ENCODE data around the gene TINCR. TPM values are rescaled to one million over a fixed set of nuclear protein-coding genes. Genes with fewer than 3 reads are reported as not detected.

The TINCR gene
- total RNA-seq, 1 experiment from 2014 or later: 2.3 TPM

DNA sequence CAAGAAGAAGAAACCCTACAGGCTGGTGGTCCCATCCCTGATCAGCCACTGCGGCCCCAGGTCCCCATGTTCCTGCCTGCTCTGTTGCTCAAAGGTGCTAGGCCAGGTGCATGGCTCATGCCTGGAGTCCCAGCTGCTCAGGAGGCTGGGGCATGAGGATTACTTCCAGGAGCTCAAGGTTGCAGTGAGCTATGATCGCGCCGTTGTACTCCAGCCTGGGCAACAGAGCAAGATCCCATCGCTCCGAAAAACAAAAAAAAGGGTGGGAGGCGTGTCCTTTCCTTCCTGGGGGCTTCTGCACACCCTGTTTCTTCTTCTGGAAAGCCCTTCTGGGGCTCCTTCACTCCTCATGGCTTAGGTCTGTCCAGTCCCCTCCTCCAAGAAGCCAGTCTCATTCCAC, 11.9 kb upstream of the TINCR start:
- no peak for ATAC-seq
- H3K36me3 ChIP-seq (ENCODE audit: control insufficient read depth, insufficient read depth, low read length): no peaks in the 10 kb centered on the region
- ChIA-PET POLR2A (no interaction called here), CTCF (no interaction called here)
- H3K27ac ChIP-seq (ENCODE audit: low read length): no peak overlapping the region
- TF ChIP-seq TCF7L2 (IDR thresholded peaks at IDR 0.05; ENCODE audit: low read depth, low read length): no peak
- TF ChIP-seq, protein P1, sequence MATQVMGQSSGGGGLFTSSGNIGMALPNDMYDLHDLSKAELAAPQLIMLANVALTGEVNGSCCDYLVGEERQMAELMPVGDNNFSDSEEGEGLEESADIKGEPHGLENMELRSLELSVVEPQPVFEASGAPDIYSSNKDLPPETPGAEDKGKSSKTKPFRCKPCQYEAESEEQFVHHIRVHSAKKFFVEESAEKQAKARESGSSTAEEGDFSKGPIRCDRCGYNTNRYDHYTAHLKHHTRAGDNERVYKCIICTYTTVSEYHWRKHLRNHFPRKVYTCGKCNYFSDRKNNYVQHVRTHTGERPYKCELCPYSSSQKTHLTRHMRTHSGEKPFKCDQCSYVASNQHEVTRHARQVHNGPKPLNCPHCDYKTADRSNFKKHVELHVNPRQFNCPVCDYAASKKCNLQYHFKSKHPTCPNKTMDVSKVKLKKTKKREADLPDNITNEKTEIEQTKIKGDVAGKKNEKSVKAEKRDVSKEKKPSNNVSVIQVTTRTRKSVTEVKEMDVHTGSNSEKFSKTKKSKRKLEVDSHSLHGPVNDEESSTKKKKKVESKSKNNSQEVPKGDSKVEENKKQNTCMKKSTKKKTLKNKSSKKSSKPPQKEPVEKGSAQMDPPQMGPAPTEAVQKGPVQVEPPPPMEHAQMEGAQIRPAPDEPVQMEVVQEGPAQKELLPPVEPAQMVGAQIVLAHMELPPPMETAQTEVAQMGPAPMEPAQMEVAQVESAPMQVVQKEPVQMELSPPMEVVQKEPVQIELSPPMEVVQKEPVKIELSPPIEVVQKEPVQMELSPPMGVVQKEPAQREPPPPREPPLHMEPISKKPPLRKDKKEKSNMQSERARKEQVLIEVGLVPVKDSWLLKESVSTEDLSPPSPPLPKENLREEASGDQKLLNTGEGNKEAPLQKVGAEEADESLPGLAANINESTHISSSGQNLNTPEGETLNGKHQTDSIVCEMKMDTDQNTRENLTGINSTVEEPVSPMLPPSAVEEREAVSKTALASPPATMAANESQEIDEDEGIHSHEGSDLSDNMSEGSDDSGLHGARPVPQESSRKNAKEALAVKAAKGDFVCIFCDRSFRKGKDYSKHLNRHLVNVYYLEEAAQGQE (IDR thresholded peaks at IDR 0.05; ENCODE audit: insufficient read depth in 1 of 2, low read depth in 2 of 2, low read length in 1 of 2): no peak
- peaks cover 5% of the 10 kb centered on the region; the same call in 1 of the 2 replicates for H3K4me1 ChIP-seq (ENCODE audit: control insufficient read depth, insufficient read depth, low read length)
- no peaks in the 10 kb centered on the region for H3K27me3 ChIP-seq (ENCODE audit: control insufficient read depth, insufficient read depth, low read length)
- in situ Hi-C loops (cut with HindIII; ENCODE audit: low pct_unique_long_range_greater_than_20kb, low sequenced_read_pairs) (no loop called here), intact Hi-C loops (cut with micrococcal nuclease; ENCODE audit: unreplicated experiment) (no loop called here)
- H3K4me3 ChIP-seq (ENCODE audit: low read depth in 2 of 2, low read length in 2 of 2): no peak overlapping the region
- no TSS peak for BruUV-seq (replicated peaks)
- no peaks in the 10 kb centered on the region for H3K9me3 ChIP-seq (ENCODE audit: control insufficient read depth, insufficient read depth, low read depth, low read length)
- DNase-seq (ENCODE audit: low read depth, low spot score): no peak

DNA sequence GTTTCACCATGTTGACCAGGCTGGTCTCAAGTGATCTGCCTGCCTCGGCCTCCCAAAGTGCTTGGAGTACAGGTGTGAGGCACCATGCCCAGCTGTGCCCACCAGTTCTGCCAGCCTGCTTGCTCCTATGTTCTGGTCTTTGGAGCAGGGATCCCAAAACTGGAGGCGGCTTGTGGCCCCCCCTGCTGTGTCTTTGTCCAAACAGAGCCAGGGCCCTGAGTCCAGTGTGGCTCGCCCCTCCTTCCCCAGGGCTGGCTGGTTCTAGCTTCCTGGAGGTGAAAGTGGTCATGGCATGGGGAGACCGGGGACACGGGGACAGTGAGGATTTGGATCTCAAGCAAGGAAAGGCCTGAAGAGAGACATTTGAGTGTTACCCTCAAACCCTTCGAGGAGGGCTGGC, 11.5 kb upstream of the TINCR start:
- Histone ChIP-seq H3K36me3 (ENCODE audit: control insufficient read depth, insufficient read depth, low read length) (no peaks in the 10 kb centered on the region), H3K4me1 (ENCODE audit: control insufficient read depth, insufficient read depth, low read length) (peaks cover 5% of the 10 kb centered on the region; the same call in 1 of the 2 replicates), H3K9me3 (ENCODE audit: control insufficient read depth, insufficient read depth, low read depth, low read length) (no peaks in the 10 kb centered on the region), H3K27ac (ENCODE audit: low read length) (no peak overlapping the region), H3K4me3 (ENCODE audit: low read depth in 2 of 2, low read length in 2 of 2) (no peak overlapping the region), H3K27me3 (ENCODE audit: control insufficient read depth, insufficient read depth, low read length) (no peaks in the 10 kb centered on the region)
- in situ Hi-C loops (cut with HindIII; ENCODE audit: low pct_unique_long_range_greater_than_20kb, low sequenced_read_pairs) (no loop called here), intact Hi-C loops (cut with micrococcal nuclease; ENCODE audit: unreplicated experiment) (no loop called here)
- DNase-seq (ENCODE audit: low read depth, low spot score) (no peak), ATAC-seq (no peak)
- CTCF ChIA-PET: interaction anchor here (0.6 kb wide), 2 partner anchors 42 to 770 kb away, joined by 3 read pairs; no protein-coding TSS in a partner anchor
- TF ChIP-seq, protein P2, sequence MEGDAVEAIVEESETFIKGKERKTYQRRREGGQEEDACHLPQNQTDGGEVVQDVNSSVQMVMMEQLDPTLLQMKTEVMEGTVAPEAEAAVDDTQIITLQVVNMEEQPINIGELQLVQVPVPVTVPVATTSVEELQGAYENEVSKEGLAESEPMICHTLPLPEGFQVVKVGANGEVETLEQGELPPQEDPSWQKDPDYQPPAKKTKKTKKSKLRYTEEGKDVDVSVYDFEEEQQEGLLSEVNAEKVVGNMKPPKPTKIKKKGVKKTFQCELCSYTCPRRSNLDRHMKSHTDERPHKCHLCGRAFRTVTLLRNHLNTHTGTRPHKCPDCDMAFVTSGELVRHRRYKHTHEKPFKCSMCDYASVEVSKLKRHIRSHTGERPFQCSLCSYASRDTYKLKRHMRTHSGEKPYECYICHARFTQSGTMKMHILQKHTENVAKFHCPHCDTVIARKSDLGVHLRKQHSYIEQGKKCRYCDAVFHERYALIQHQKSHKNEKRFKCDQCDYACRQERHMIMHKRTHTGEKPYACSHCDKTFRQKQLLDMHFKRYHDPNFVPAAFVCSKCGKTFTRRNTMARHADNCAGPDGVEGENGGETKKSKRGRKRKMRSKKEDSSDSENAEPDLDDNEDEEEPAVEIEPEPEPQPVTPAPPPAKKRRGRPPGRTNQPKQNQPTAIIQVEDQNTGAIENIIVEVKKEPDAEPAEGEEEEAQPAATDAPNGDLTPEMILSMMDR (IDR thresholded peaks at IDR 0.05): no peak
- TF ChIP-seq SIN3A (IDR thresholded peaks at IDR 0.05; ENCODE audit: borderline replicate concordance, insufficient read depth, low read depth, low read length): no peak
- TF ChIP-seq POLR2AphosphoS5 (IDR thresholded peaks at IDR 0.05; ENCODE audit: low read depth, low read length): no peak
- TF ChIP-seq TCF7L2 (IDR thresholded peaks at IDR 0.05; ENCODE audit: low read depth, low read length): no peak
- TF ChIP-seq, protein P1 (IDR thresholded peaks at IDR 0.05; ENCODE audit: insufficient read depth in 1 of 2, low read depth in 2 of 2, low read length in 1 of 2): no peak
- no TSS peak for BruUV-seq (replicated peaks)
- POLR2A ChIA-PET: interaction anchor here (0.6 kb wide), 1 partner anchor 44 kb away, joined by 6 read pairs; no protein-coding TSS in a partner anchor
